Keratinocyte (primary cell): ENCODE measurements around the gene LCA5. TPM values are rescaled to one million over a fixed set of nuclear protein-coding genes. Genes with fewer than 3 reads are reported as not detected.

Source experiments
- DNase-seq: peaks from one replicate; pipeline ENCODE4 v3.0.0-alpha.2; 2011; ENCODE audit warnings: low read depth, missing footprints, low spot score
- FAIRE-seq: peaks from 2 replicates; lab custom pipeline; 2011; peaks lifted over from hg19 to GRCh38; lab: Jason Lieb, UNC
- H2AFZ ChIP-seq: 2 replicates; pipeline ENCODE4 v1.6.0; 2012; ENCODE audit warnings: low read length, control low read depth, inconsistent platforms; ENCODE audit not compliant: control insufficient read depth
- H3K27ac ChIP-seq: 2 replicates; pipeline ENCODE4 v1.5.1; 2011; ENCODE audit warnings: low read length; ENCODE audit not compliant: control insufficient read depth, insufficient read depth
- H3K27me3 ChIP-seq: 3 replicates; pipeline ENCODE4 v1.6.0; 2011; ENCODE audit warnings: low read length; ENCODE audit not compliant: control insufficient read depth, insufficient read depth; ENCODE audit errors: extremely low read depth
- H3K36me3 ChIP-seq, 2 experiments: 2 replicates in 1 of 2; 3 replicates in 1 of 2; pipeline ENCODE4 v1.5.1; 2011; ENCODE audit warnings: low read length in 2 of 2, mild to moderate bottlenecking in 1 of 2; ENCODE audit not compliant: control insufficient read depth in 2 of 2, insufficient read depth in 2 of 2; ENCODE audit errors: extremely low read depth in 1 of 2
- H3K4me1 ChIP-seq: 3 replicates; pipeline ENCODE4 v1.5.1; 2011; ENCODE audit warnings: low read length; ENCODE audit not compliant: control insufficient read depth, insufficient read depth; ENCODE audit errors: extremely low read depth
- H3K4me2 ChIP-seq: 3 replicates; pipeline ENCODE4 v1.6.0; 2011; ENCODE audit warnings: low read depth, low read length; ENCODE audit not compliant: control insufficient read depth, insufficient read depth; ENCODE audit errors: extremely low read depth
- H3K4me3 ChIP-seq, 3 experiments: fragments of 200-600 bp in 1 of 3; sonication (generic) in 1 of 3; 2 replicates in 2 of 3; 3 replicates in 1 of 3; pipeline ENCODE4 v1.5.1; 2011 to 2016; ENCODE audit warnings: low read length in 3 of 3, mild to moderate bottlenecking in 3 of 3, control low read depth in 2 of 3, inconsistent platforms in 1 of 3, low read depth in 1 of 3, mixed read lengths in 1 of 3, mixed run types in 1 of 3, moderate library complexity in 1 of 3; ENCODE audit not compliant: control insufficient read depth in 2 of 3, insufficient read depth in 2 of 3; ENCODE audit errors: extremely low read depth in 1 of 3
- H3K79me2 ChIP-seq: 2 replicates; pipeline ENCODE4 v1.6.0; 2012; ENCODE audit warnings: low read length; ENCODE audit not compliant: control insufficient read depth, insufficient read depth
- H3K9ac ChIP-seq: 3 replicates; pipeline ENCODE4 v1.6.0; 2011; ENCODE audit warnings: low read length; ENCODE audit not compliant: control insufficient read depth, insufficient read depth; ENCODE audit errors: extremely low read depth
- H3K9me1 ChIP-seq: 3 replicates; pipeline ENCODE4 v1.6.0; 2011; ENCODE audit warnings: low read length; ENCODE audit not compliant: control insufficient read depth, insufficient read depth; ENCODE audit errors: extremely low read depth
- H3K9me3 ChIP-seq: 2 replicates; pipeline ENCODE4 v1.5.1; 2012; ENCODE audit warnings: low read depth, low read length; ENCODE audit not compliant: control insufficient read depth
- H4K20me1 ChIP-seq: 3 replicates; pipeline ENCODE4 v1.6.0; 2011; ENCODE audit warnings: low read length; ENCODE audit not compliant: control insufficient read depth, insufficient read depth; ENCODE audit errors: extremely low read depth
- EZH2 ChIP-seq: IDR thresholded peaks from one replicate; pipeline ENCODE4 v1.6.1; 2012; ENCODE audit warnings: inconsistent platforms, mild to moderate bottlenecking, low read length, moderate library complexity
- dilution Hi-C: fragments of 300-500 bp; cut with MboI; formaldehyde crosslinking; loops from one replicate; pipeline ENCODE4 v1.7.0; 2020; ENCODE audit warnings: low sequenced_read_pairs; ENCODE audit not compliant: extremely low pct_ligation_motif_present
- polyA plus RNA-seq, 5 experiments: library from polyadenylated mRNA; depleted of rRNA in 3 of 5; stranded (reverse) in 3 of 5; stranded (forward) in 1 of 5; unstranded in 1 of 5; fragments of >200 nt; gene quantifications; 1 replicate in 1 of 5; 2 replicates in 3 of 5; 3 replicates in 1 of 5; pipeline versions ENCODE4 v1.2.1 to v1.2.3, GENCODE V29; 2011 to 2012; ENCODE audit warnings: missing spikeins in 2 of 5, low read depth in 1 of 5, low replicate concordance in 1 of 5
- TF ChIP-seq, protein P1 (sequence below), 3 experiments: IDR thresholded peaks in 1 of 3; conservative IDR thresholded peaks in 1 of 3; optimal IDR thresholded peaks in 1 of 3; 2 replicates in 2 of 3; 3 replicates in 1 of 3; pipeline versions ENCODE3 to v1.5.1; 2011; ENCODE audit warnings: low read length in 3 of 3, mild to moderate bottlenecking in 3 of 3, moderate library complexity in 2 of 3, control low read depth in 1 of 3, inconsistent platforms in 1 of 3; ENCODE audit not compliant: insufficient read depth in 2 of 3; ENCODE audit errors: extremely low read depth in 1 of 3

Gene LCA5
- polyA plus RNA-seq, 1 donor (not counting 4 experiments of a cell fraction or from before 2014, with no cell fraction given) = 1.6 TPM

DNA sequence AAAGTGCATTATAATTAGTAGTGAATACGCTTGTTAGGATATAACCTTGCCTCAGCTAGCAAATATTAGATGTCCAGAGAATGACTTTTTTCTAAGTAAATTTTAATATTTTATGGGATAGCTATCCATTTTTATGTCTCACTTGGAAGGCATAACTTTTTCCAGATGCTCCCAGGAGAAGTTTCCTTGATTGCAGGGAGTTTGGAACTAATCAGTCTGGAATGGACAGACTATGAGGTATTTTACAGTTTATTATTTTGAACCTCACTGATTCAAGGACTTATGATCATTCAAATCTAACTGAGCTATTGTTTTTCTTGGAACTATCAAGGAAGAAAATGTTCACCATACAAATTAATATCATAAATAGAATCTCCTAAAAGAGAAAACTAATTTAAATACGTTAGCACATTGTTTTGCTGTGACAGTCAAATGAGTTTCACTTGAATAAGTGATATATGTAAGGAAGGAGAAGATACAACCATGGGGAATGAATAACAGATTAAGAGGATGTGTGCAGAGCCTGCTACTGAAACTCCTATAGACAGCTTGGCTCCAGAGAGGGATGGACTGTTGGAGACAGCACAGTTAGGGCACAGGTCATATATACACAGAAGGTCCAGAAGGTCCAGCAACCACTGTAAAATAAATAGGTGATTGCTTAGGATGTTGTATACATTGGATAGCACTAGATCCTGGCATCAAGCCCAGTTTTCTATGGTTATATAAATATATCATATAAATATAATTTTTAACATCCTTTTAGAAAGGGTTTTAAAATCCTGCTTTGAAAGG, 20.6 kb upstream of the LCA5 start:
- no peaks in the 10 kb centered on the region for H3K9me3 ChIP-seq
- dilution Hi-C loops = no loop called here
- no peak overlapping the region for H3K27ac ChIP-seq

DNA sequence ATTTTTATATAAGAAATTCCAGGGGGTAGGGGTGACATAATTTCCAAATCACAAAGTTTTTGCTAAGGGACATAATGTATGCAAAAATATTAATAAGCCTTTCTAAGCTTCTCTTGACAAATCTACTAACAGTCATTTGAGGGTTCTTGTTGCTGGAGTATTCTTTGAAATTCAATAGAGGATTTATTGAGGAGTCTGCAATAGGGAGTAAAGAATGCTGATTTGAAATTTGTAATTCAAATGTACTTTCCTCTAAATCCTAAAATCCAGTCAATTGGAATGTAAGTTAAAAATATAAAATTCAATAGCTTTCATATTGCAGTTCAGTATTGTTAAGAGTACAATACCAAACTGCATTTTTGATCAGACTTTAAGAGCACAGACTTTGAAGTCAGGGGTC, 17.1 kb upstream of the LCA5 start:
- DNase-seq = no peak
- no peaks in the 10 kb centered on the region for H3K9me1 ChIP-seq
- no peak overlapping the region for H3K9ac ChIP-seq
- no peak overlapping the region for H3K27ac ChIP-seq
- no peaks in the 10 kb centered on the region for H3K79me2 ChIP-seq
- H2AFZ ChIP-seq = no peak overlapping the region
- no peaks in the 10 kb centered on the region for H3K4me1 ChIP-seq
- no peak for FAIRE-seq
- TF ChIP-seq EZH2 = no peak
- TF ChIP-seq, protein P1, sequence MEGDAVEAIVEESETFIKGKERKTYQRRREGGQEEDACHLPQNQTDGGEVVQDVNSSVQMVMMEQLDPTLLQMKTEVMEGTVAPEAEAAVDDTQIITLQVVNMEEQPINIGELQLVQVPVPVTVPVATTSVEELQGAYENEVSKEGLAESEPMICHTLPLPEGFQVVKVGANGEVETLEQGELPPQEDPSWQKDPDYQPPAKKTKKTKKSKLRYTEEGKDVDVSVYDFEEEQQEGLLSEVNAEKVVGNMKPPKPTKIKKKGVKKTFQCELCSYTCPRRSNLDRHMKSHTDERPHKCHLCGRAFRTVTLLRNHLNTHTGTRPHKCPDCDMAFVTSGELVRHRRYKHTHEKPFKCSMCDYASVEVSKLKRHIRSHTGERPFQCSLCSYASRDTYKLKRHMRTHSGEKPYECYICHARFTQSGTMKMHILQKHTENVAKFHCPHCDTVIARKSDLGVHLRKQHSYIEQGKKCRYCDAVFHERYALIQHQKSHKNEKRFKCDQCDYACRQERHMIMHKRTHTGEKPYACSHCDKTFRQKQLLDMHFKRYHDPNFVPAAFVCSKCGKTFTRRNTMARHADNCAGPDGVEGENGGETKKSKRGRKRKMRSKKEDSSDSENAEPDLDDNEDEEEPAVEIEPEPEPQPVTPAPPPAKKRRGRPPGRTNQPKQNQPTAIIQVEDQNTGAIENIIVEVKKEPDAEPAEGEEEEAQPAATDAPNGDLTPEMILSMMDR (optimal IDR thresholded peaks at IDR 0.05 in 1 of 3, IDR thresholded peaks at IDR 0.05 in 1 of 3, conservative IDR thresholded peaks at IDR 0.05 in 1 of 3; ENCODE audit: extremely low read depth in 1 of 3, insufficient read depth in 2 of 3, low read length in 3 of 3) = no peak
- no peaks in the 10 kb centered on the region for H4K20me1 ChIP-seq
- H3K36me3 ChIP-seq = no peaks in the 10 kb centered on the region
- H3K4me3 ChIP-seq = no peak overlapping the region
- H3K27me3 ChIP-seq = no peaks in the 10 kb centered on the region
- H3K4me2 ChIP-seq = no peak overlapping the region
- no peaks in the 10 kb centered on the region for H3K9me3 ChIP-seq
- dilution Hi-C loops = no loop called here

More for the DNA sequence above, 20.6 kb upstream of the LCA5 start:
- no peak overlapping the region for H3K4me3 ChIP-seq
- H3K79me2 ChIP-seq = no peaks in the 10 kb centered on the region
- TF ChIP-seq, protein P1 (optimal IDR thresholded peaks at IDR 0.05 in 1 of 3, IDR thresholded peaks at IDR 0.05 in 1 of 3, conservative IDR thresholded peaks at IDR 0.05 in 1 of 3; ENCODE audit: extremely low read depth in 1 of 3, insufficient read depth in 2 of 3, low read length in 3 of 3) = no peak
- no peak for TF ChIP-seq EZH2
- H4K20me1 ChIP-seq = no peaks in the 10 kb centered on the region
- no peaks in the 10 kb centered on the region for H3K27me3 ChIP-seq
- H3K4me2 ChIP-seq = no peak overlapping the region
- no peak overlapping the region for H3K9ac ChIP-seq
- H3K36me3 ChIP-seq = no peaks in the 10 kb centered on the region
- DNase-seq (no peak), FAIRE-seq (no peak)
- H2AFZ ChIP-seq = no peak overlapping the region
- no peaks in the 10 kb centered on the region for H3K9me1 ChIP-seq
- no peaks in the 10 kb centered on the region for H3K4me1 ChIP-seq
